Psoas muscle (tissue), 8 donors: ENCODE results near the gene STK39. TPM values are rescaled to one million over a fixed set of nuclear protein-coding genes. Genes with fewer than 3 reads are reported as not detected.

Experiments
- ATAC-seq, 4 donors: fragments of 200-7000 bp; cut with Tn5 transposase; one replicate each; pipeline ENCODE4 v1.9.1; 2020; ENCODE audit warnings: moderate library complexity in 3 of 4, mild to moderate bottlenecking in 2 of 4
- DNase-seq, 2 donors: peaks; one replicate each; pipeline ENCODE4 v3.0.0-alpha.2; 2020
- H3K27ac ChIP-seq: fragments of 200-600 bp; one replicate; pipeline ENCODE4 v1.8.0; 2022
- H3K27me3 ChIP-seq, 3 donors: fragments of 200-600 bp in 1 of 3; one replicate each; pipeline versions ENCODE4 v1.6.1 to v1.8.0; 2013 to 2022; ENCODE audit warnings: low read length in 2 of 3, mild to moderate bottlenecking in 2 of 3, moderate library complexity in 1 of 3; ENCODE audit not compliant: insufficient read depth in 3 of 3
- H3K36me3 ChIP-seq, 2 donors: fragments of 200-600 bp in 1 of 2; one replicate each; pipeline versions ENCODE4 v1.6.1 to v1.8.0; 2013 to 2022; ENCODE audit warnings: low read depth in 1 of 2, mild to moderate bottlenecking in 1 of 2, moderate library complexity in 1 of 2; ENCODE audit not compliant: insufficient read depth in 1 of 2
- H3K4me1 ChIP-seq: fragments of 200-600 bp; one replicate; pipeline ENCODE4 v1.8.0; 2022
- H3K4me3 ChIP-seq: fragments of 200-600 bp; one replicate; pipeline ENCODE4 v1.8.0; 2022; ENCODE audit warnings: mild to moderate bottlenecking
- H3K9me3 ChIP-seq: fragments of 200-600 bp; one replicate; pipeline ENCODE4 v1.8.0; 2022
- CTCF ChIP-seq: fragments of 200-600 bp; IDR thresholded peaks from one replicate; pipeline ENCODE4 v1.8.0; 2022; ENCODE audit warnings: antibody characterized with exemption
- WGBS, 3 donors: extraction: QIAGEN DNeasy Blood & Tissue Kit; methylation state at CpG; one replicate each; pipeline versions ENCODE4 v1.1.6 to v1.1.7; 2013; 5-methylcytosine and 5-hydroxymethylcytosine counted together
- intact Hi-C, 2 donors: fragments of 100-400 bp; cut with DNase I; formaldehyde crosslinking; loops; one replicate each; pipeline versions ENCODE4 v1.11.0 to v1.14.2; 2022
- long read RNA-seq, 2 donors: library from polyadenylated mRNA; unstranded; transcript quantifications; one replicate each; pipeline ENCODE4 v2.0.0, GENCODE V29; 2021
- polyA plus RNA-seq, 3 donors: library from polyadenylated mRNA; stranded (reverse); fragments of 200-250 nt; gene quantifications; one replicate each; pipeline ENCODE4 v1.2.3, GENCODE V29; 2013
- total RNA-seq, 4 donors: library from RNA; stranded (reverse); fragmentation: NEBNext Ultra II Directional in 2 of 4; extraction: Animal tissue kit (Norgen Biotek cat#: 25700) in 2 of 4; gene quantifications; one replicate each; pipeline versions ENCODE4 v1.2.1 to v1.2.4, GENCODE V29; 2021 to 2023
- donor health status: healthy with polysubstance abuse.
- donor health status: DM: no; HTN: no; CAD: no; lungs with moderate emphysema.
- donor health status: Bipolar disorder and iron deficiency.
- donor health status: healthy.
- donor health status: DM: yes; HTN: yes; CAD: no.
- donor health status: DM: no; HTN: no; CAD: no.
- donor health status: DM: no; HTN: no; CAD: no.
- donor health status: DM: yes; HTN: yes; CAD: no.

Gene STK39
- total RNA-seq (1 to 10 TPM; 2.3 to 7.1 (median 4.0) TPM), polyA plus RNA-seq (1 to 10 TPM; 2.9 to 10.0 (median 4.9) TPM)
- long read RNA-seq, donor 1, result 0 reads
- long read RNA-seq, donor 2, transcript STK39-201 (18 exons, 3,820 nt), result major isoform, 5 of 12 reads
- long read RNA-seq, donor 2, partial matches to known transcripts, result 1 of 12 reads
- long read RNA-seq, donor 2, other reads (novel, unspliced or antisense), result 6 of 12 reads

DNA sequence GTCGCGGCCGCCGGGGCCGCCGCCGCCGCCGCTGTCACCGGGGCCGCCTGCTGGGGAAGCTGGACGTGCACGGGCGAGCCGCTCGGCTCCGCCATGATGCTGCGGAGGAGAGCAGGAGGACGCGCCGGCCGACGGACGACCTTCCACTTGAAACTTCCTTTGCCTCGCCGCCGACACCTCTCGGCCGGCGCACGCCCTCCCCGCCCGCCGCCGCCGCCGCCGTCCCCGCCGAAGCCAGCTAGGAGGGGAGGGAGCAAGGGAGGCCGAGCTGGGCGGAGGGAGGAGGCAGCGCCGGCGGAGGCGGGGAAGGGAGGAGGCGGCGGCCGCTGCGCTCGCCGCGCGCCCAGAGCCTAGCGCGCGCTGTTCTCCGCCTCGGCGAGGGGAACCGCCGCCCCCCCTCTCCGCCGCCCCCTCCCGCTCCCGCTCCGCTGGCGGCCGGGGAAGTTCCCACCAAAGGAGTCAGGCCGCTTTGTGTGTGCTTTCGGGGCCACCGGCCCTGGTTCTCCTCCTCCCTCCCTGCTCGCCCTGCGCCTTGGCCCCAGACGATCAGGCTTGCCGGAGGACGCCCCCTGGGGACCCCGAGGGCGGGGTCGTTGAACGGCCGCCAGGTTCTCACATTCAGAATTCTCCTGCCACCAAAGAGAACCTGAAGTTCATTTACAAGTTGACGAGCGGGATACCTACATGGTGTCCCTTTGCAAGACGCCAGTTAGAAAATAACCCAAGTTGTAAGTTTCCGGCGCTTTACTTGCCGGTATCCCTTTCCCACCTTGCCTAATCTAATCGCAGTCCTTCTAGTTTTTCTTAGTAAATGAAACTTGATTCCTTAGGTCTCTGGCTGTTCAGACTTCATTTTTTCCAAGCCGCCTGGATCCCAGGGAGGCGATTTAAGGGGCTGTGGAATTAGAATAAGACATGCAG, at the start of gene STK39:
TSS of gene STK39 (minus strand) at position 255 of the 921 bp plus-strand sequence. CDS start at position 95, 160 bp downstream.
- Histone ChIP-seq H3K9me3 (no peaks in the 10 kb centered on the region), H3K27me3 (no peaks in the 10 kb centered on the region), H3K4me3 (peak within 1 kb of the TSS; percentile 82), H3K27ac (peak within 1 kb of the TSS; percentile 63), H3K36me3 (no peaks in the 10 kb centered on the region), H3K4me1 (no peaks in the 10 kb centered on the region)
- TF ChIP-seq CTCF, result no peak
- intact Hi-C loops, result no loop called here
- DNase-seq (peak; percentile 73 to 85), ATAC-seq (peak; percentile 68 to 85 (median 82))
- 1 to 6% (median 1%) methylated on average over 22 to 90 of the region's 91 CpGs for WGBS, 3 donors

DNA sequence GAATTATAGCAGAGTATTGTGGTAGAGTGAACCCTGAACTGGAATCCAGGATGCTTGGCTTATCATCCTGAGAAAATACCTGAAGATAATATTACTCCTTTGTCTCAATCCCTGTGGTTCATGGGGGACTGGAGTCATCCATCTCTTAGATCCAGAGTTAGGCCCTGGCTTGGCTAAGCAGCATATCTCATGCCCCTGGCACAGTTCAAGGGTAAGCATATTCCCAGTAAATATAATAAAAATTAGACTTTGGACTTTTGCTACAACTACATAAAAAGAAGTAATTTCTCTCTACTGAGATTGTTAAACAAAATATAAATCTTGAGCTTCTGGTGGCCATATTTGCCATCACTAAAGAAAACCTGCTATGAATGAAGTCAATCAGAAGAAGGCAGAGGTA, 47.7 kb upstream of the STK39 start:
- DNase-seq, result no peak
- Histone ChIP-seq H3K4me3 (no peak overlapping the region), H3K36me3 (no peaks in the 10 kb centered on the region), H3K9me3 (no peaks in the 10 kb centered on the region), H3K27ac (no peak overlapping the region), H3K4me1 (no peaks in the 10 kb centered on the region), H3K27me3 (no peaks in the 10 kb centered on the region)
- TF ChIP-seq CTCF, result no peak
- no peak for ATAC-seq
- intact Hi-C loops, result no loop called here

DNA sequence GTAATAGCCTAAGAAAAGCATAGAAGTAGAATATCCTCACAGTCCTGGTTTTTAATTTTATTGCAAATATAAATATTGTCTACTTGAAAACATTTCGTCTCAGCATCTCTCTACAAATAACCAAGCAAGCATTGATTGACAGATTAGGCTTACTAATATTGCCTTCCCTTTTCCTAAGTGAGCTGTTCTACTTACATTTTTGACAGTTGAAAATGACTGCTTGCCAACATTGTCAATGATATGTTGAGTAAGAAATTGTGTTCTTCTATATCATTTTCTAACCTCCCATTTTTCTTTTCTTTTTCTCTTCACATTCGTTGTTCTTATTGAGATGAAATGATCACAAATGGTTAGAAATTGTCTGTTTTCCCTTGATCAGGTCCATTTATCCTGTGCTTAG, 47.0 kb upstream of the STK39 start:
- no peak for DNase-seq
- 84 to 93% (median 89%) methylated on average over 2 of the region's 2 CpGs for WGBS, 3 donors
- H3K27me3 ChIP-seq, result no peaks in the 10 kb centered on the region
- ATAC-seq, result no peak
- H3K4me1 ChIP-seq, result no peaks in the 10 kb centered on the region
- intact Hi-C loops, result no loop called here
- no peak for TF ChIP-seq CTCF
- H3K4me3 ChIP-seq, result no peak overlapping the region
- no peaks in the 10 kb centered on the region for H3K9me3 ChIP-seq
- no peak overlapping the region for H3K27ac ChIP-seq
- H3K36me3 ChIP-seq, result no peaks in the 10 kb centered on the region

DNA sequence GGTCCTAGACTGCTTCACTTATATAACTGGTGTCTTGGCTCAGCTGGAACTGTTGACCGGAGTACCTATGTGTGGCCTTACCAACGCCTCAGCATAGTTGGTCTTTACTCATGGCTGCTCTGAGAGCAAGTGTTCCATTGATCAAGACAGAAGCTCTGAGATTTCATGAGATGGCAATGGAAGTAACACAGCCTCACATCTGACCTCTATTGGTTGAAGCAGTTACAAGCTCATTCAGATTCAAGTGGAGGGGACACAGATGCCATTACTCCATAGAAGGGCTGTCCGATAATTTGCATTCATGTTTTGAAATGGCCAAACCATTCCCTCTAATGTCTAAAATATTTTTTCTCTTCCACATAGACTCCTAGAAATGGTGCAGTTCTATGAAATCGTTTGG, 46.4 kb upstream of the STK39 start:
- DNase-seq, result no peak
- no peaks in the 10 kb centered on the region for H3K36me3 ChIP-seq
- no peaks in the 10 kb centered on the region for H3K4me1 ChIP-seq
- H3K4me3 ChIP-seq, result no peak overlapping the region
- no peak for TF ChIP-seq CTCF
- ATAC-seq, result no peak
- H3K27me3 ChIP-seq, result no peaks in the 10 kb centered on the region
- no peaks in the 10 kb centered on the region for H3K9me3 ChIP-seq
- no peak overlapping the region for H3K27ac ChIP-seq
- intact Hi-C loops, result no loop called here
- WGBS, 3 donors, result 90 to 94% (median 92%) methylated on average over 4 of the region's 4 CpGs
